Omental fat pad (tissue), 4 donors: ENCODE data around the gene BACH2. TPM values are rescaled to one million over a fixed set of nuclear protein-coding genes. Genes with fewer than 3 reads are reported as not detected.

Experiments used
- ATAC-seq: fragments of 150-250 bp; one replicate; pipeline ENCODE4 v1.9.1; 2016; ENCODE audit warnings: mild to moderate bottlenecking, moderate library complexity; ENCODE audit not compliant: low FRiP score
- DNase-seq: peaks from one replicate; pipeline ENCODE4 v3.0.0-alpha.2; 2019; ENCODE audit warnings: low spot score
- total RNA-seq, 4 donors: library from RNA; depleted of rRNA; stranded (reverse); fragments of >200 nt; gene quantifications; one replicate each; pipeline ENCODE4 v1.1.0, GENCODE V29; 2016
- TF ChIP-seq, protein P1 (sequence below), 3 donors: fragments of 450-650 bp; IDR thresholded peaks; one replicate each; pipeline ENCODE4 v1.5.1; 2016 to 2017; ENCODE audit warnings: antibody characterized with exemption in 3 of 3, mild to moderate bottlenecking in 3 of 3, moderate library complexity in 2 of 3

The BACH2 gene
- total RNA-seq, 4 donors from 2014 or later = 4.0 to 9.4 (median 7.0) TPM

GRCh38 chr6:90093558-90094073 lies 203.0 kb downstream of the BACH2 start:
- ATAC-seq (no peak), DNase-seq (no peak)
- TF ChIP-seq, protein P1, sequence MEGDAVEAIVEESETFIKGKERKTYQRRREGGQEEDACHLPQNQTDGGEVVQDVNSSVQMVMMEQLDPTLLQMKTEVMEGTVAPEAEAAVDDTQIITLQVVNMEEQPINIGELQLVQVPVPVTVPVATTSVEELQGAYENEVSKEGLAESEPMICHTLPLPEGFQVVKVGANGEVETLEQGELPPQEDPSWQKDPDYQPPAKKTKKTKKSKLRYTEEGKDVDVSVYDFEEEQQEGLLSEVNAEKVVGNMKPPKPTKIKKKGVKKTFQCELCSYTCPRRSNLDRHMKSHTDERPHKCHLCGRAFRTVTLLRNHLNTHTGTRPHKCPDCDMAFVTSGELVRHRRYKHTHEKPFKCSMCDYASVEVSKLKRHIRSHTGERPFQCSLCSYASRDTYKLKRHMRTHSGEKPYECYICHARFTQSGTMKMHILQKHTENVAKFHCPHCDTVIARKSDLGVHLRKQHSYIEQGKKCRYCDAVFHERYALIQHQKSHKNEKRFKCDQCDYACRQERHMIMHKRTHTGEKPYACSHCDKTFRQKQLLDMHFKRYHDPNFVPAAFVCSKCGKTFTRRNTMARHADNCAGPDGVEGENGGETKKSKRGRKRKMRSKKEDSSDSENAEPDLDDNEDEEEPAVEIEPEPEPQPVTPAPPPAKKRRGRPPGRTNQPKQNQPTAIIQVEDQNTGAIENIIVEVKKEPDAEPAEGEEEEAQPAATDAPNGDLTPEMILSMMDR (IDR thresholded peaks at IDR 0.05) = no peak

GRCh38 chr6:90090866-90091265 lies 205.8 kb downstream of the BACH2 start:
- DNase-seq (no peak), ATAC-seq (no peak)
- TF ChIP-seq, protein P1 (IDR thresholded peaks at IDR 0.05) = no peak

DNA sequence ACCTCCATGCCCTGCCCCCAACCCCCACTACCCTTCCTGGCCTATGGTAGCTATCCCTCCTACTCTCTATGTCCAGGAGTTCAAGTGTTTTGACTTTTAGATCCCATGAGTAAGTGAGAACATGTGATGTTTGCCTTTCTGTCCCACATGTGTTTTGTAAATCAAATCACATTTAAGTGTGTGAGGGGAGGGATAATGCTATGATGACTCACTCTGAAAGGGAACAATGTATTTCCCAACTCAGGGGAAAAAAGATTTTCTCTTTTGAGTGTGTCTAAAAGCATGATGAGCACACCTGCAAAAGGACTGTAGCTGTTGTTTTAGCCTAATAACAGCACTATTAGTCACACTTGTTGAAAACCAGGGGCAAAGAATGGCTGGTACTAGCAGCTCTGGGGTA lies 208.6 kb downstream of the BACH2 start:
- TF ChIP-seq, protein P1 (IDR thresholded peaks at IDR 0.05) = no peak
- DNase-seq = no peak
- ATAC-seq = peak; percentile 72

- no peak for ATAC-seq
- no peak for DNase-seq
- TF ChIP-seq, protein P1 (IDR thresholded peaks at IDR 0.05) = no peak
Measured at GRCh38 chr6:90087106-90087833, 209.4 kb downstream of the BACH2 start.

DNA sequence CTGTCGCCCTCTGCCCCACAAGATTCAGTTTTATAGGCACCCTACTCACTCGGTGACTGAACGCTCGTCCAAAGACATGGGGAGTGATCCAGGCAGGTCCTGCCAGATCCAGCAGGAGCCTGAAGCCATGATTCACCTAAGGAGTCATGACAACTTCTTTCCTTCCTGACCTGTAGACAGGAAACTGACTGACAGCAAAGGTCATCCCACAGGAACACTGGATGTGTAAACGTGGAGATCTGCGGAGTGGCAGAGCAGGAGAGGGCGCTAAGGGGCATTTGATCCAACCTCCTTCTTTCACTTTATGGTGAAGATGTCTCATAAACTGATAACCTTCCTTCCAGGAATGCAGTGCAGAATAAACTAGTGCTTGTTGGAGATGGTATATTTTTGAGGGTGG lies 210.1 kb downstream of the BACH2 start:
- ATAC-seq = peak; percentile 49
- TF ChIP-seq, protein P1 (IDR thresholded peaks at IDR 0.05) = no peak
- no peak for DNase-seq

- no peak for DNase-seq
- TF ChIP-seq, protein P1 (IDR thresholded peaks at IDR 0.05) = no peak
- ATAC-seq = no peak
Measured at GRCh38 chr6:90083891-90084290, 212.8 kb downstream of the BACH2 start.

GRCh38 chr6:90082847-90083246 lies 213.8 kb downstream of the BACH2 start:
- TF ChIP-seq, protein P1 (IDR thresholded peaks at IDR 0.05) = no peak
- ATAC-seq (no peak), DNase-seq (no peak)
